BJ (cell line): ENCODE data around the gene VWA8. TPM values are rescaled to one million over a fixed set of nuclear protein-coding genes. Genes with fewer than 3 reads are reported as not detected.

Experiments used
- CTCF ChIA-PET: fragments of 350-600 bp; formaldehyde crosslinking; extraction: SDS; loops from one replicate; lab custom pipeline; 2021; ENCODE audit warnings: antibody characterized with exemption, inconsistent platforms; lab: Yijun Ruan, JAX
- POLR2A ChIA-PET: fragments of 300-600 bp; sonication (Branson Sonifier 250); formaldehyde crosslinking; extraction: SDS; loops from one replicate; lab custom pipeline; 2021; ENCODE audit warnings: antibody characterized with exemption; lab: Charles Lee
- DNase-seq: peaks from one replicate; pipeline ENCODE4 v3.0.0-alpha.2; 2011; ENCODE audit warnings: low read depth
- H3K27me3 ChIP-seq: 2 replicates; pipeline ENCODE4 v1.6.0; 2011; ENCODE audit warnings: low read length; ENCODE audit not compliant: control insufficient read depth, insufficient read depth
- H3K36me3 ChIP-seq: 2 replicates; pipeline ENCODE4 v1.5.1; 2011; ENCODE audit warnings: low read length; ENCODE audit not compliant: control insufficient read depth, insufficient read depth
- H3K4me3 ChIP-seq: 2 replicates; pipeline ENCODE4 v1.5.1; 2011; ENCODE audit warnings: low read depth, mild to moderate bottlenecking, control low read depth, low read length
- polyA plus RNA-seq: library from polyadenylated mRNA; depleted of rRNA; stranded (reverse); fragments of >200 nt; gene quantifications from 2 replicates; pipeline ENCODE4 v1.2.3, GENCODE V29; 2011
- TF ChIP-seq, protein P1 (sequence below): IDR thresholded peaks from 2 replicates; pipeline ENCODE4 v1.5.1; 2011; ENCODE audit warnings: low read depth, mild to moderate bottlenecking, control low read depth, inconsistent platforms, low read length, moderate library complexity; ENCODE audit not compliant: insufficient read depth

VWA8 gene
- polyA plus RNA-seq, 1 experiment: 5.9 TPM

DNA sequence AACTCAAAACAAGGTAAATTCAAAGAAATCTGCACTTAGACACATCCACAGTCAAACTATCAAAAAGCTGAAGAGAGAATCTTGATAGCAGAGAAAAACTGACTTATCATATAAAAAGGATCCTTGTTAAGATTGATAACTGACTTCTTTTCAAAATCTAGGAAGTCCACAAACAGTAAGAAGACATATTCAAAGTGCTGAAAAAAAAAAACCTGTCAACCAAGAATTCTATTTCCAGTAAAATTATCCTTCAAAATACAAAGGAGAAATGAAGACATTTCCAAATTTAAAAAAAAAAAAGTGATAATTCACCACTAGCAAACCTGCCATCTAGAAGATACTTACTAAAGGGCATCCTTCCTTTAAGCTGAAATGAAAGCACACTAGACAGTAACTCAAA lies 15.0 kb downstream of the VWA8 start:
- no peak for DNase-seq
- POLR2A ChIA-PET: no interaction called here
- no peaks in the 10 kb centered on the region for H3K36me3 ChIP-seq
- TF ChIP-seq, protein P1, sequence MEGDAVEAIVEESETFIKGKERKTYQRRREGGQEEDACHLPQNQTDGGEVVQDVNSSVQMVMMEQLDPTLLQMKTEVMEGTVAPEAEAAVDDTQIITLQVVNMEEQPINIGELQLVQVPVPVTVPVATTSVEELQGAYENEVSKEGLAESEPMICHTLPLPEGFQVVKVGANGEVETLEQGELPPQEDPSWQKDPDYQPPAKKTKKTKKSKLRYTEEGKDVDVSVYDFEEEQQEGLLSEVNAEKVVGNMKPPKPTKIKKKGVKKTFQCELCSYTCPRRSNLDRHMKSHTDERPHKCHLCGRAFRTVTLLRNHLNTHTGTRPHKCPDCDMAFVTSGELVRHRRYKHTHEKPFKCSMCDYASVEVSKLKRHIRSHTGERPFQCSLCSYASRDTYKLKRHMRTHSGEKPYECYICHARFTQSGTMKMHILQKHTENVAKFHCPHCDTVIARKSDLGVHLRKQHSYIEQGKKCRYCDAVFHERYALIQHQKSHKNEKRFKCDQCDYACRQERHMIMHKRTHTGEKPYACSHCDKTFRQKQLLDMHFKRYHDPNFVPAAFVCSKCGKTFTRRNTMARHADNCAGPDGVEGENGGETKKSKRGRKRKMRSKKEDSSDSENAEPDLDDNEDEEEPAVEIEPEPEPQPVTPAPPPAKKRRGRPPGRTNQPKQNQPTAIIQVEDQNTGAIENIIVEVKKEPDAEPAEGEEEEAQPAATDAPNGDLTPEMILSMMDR: no peak
- H3K27me3 ChIP-seq: no peaks in the 10 kb centered on the region
- CTCF ChIA-PET: interaction anchor here (0.6 to 1.1 kb wide), 2 partner anchors 11 to 73 kb away, joined by 3 read pairs; no protein-coding TSS in a partner anchor
- H3K4me3 ChIP-seq: no peak overlapping the region

DNA sequence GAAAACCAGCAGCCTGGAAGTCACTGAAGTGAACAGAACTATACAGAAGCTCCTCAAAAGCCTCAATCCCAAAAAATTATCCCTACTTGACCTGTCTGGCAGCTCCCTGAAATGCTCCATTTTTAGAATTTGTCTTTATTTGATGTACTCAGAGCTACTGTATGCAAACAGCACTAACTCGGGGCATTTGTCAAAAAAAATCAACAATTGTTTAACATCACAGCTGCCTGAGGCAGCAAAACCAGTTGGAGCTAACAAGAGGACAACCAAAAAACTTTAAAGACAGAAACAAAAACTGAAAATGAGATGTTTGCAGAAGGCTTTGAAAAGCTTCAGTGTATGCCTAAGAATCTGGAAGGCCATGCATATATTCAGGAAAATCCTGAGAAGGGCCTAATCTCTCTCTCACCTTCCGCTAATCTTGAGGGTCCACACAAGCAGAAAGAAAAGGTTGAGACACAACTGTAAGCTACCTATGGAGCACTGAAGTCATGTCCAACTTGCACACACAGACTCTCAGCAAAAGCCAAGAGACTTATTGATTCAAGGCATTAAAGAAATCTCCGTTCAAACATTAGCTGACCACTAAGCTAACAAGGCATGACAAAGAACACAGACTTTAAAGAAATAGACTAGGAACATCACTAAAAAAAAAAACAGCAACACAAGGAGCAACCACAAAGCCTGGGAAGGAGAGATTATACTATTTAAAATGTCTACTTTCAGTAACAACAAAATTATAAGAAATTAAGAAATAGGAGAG lies 16.1 kb downstream of the VWA8 start:
- CTCF ChIA-PET: interaction anchor here (0.7 to 1.5 kb wide), 4 partner anchors 10 to 276 kb away, joined by 3 to 7 read pairs (median 4); no protein-coding TSS in a partner anchor
- Histone ChIP-seq H3K4me3 (no peak overlapping the region), H3K27me3 (no peaks in the 10 kb centered on the region), H3K36me3 (no peaks in the 10 kb centered on the region)
- DNase-seq: no peak
- POLR2A ChIA-PET: no interaction called here
- TF ChIP-seq, protein P1: no peak

DNA sequence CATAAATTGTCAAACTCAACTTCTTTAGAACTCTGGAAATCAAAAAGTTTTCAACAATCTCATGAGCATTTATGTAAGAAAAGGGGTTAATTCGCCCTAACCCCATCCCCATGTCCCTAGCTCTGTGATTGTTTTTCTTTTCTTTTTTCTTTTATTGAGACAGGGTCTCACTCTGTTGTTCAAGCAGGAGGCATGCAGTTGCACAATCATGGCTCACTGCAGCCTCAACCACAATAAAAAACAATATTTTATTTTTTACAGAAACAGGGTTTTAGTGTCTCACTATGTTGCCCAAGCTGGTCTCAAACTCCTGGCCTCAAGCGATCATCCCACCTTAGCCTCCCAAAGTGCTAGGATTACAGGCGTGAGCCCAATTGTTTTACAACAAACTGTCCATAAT lies 16.7 kb downstream of the VWA8 start:
- no peak for DNase-seq

DNA sequence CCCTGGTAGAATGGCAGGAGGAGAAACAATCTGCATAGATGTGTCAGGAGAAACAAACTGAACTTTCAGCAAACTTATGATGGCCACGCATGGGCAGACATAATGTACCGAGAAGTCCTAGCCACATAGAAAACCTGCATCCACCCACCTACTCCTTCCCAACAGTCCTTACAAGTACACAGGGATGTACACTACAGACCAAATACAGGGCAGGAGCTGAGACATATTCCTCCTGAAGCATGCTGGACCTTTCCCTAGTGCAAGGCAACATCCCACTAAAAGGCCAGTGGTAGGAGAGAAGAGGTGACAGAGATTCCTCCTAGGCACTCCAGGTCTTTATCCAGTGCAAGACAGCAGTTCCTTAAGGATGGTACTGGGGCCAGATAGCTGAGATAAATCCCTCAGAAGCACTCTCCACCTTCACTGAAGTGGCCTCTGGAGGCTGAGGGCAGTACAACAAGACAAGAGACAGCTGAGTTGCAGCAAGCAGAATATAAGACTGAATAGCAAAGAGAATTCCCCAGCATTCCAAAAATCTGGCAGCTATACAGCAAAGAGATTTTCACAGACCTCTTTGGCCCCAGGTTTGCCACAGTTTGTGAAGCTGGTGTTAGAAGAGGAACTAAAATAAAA lies 18.3 kb downstream of the VWA8 start:
- ChIA-PET POLR2A (no interaction called here), CTCF (interaction anchor here (0.7 to 3.4 kb wide), 21 partner anchors 10 to 284 kb away, joined by 3 to 16 read pairs (median 3); no protein-coding TSS in a partner anchor)
- Histone ChIP-seq H3K4me3 (no peak overlapping the region), H3K27me3 (no peaks in the 10 kb centered on the region), H3K36me3 (no peaks in the 10 kb centered on the region)
- TF ChIP-seq, protein P1: peak; percentile 67
- DNase-seq: no peak

More for the DNA sequence above, 16.7 kb downstream of the VWA8 start:
- Histone ChIP-seq H3K36me3 (no peaks in the 10 kb centered on the region), H3K4me3 (no peak overlapping the region), H3K27me3 (no peaks in the 10 kb centered on the region)
- POLR2A ChIA-PET: no interaction called here
- CTCF ChIA-PET: interaction anchor here (0.7 to 1.5 kb wide), 3 partner anchors 14 to 276 kb away, joined by 3 to 7 read pairs (median 4); no protein-coding TSS in a partner anchor
- TF ChIP-seq, protein P1: no peak

DNA sequence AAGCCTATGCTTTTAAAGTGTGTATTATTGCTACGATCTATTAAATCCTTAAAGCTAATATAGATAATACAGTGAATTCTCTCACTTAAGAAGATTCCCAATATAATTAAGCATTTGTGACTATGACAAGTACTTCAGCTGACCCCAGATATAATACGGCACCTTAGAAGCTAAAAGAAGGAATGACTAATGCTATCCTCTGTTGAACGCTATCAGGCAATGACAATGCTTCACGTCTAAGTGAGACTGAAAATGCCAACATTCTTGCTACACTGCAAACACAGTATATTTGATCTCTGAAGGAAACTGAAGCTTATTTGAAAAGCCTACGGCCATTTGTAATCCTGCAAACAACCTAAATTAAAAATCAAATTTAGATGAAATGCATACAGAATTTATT lies 19.7 kb downstream of the VWA8 start:
- no peak for DNase-seq
- Histone ChIP-seq H3K27me3 (no peaks in the 10 kb centered on the region), H3K36me3 (no peaks in the 10 kb centered on the region), H3K4me3 (no peak overlapping the region)
- TF ChIP-seq, protein P1: no peak
- POLR2A ChIA-PET: no interaction called here
- CTCF ChIA-PET: interaction anchor here (1.5 to 3.4 kb wide), 2 partner anchors 43 to 273 kb away, joined by 3 to 16 read pairs; no protein-coding TSS in a partner anchor
